Fibroblast of the aortic adventitia (primary cell): ENCODE measurements around the gene ODAD4. TPM values are rescaled to one million over a fixed set of nuclear protein-coding genes. Genes with fewer than 3 reads are reported as not detected.

Experiments used
- DNase-seq: peaks from one replicate; pipeline ENCODE4 v3.0.0-alpha.2; 2010; ENCODE audit warnings: low read depth
- H3K4me3 ChIP-seq: 2 replicates; pipeline ENCODE4 v1.5.1; 2011; ENCODE audit warnings: low read depth, mild to moderate bottlenecking, control low read depth, low read length, moderate library complexity
- total RNA-seq: library from RNA; depleted of rRNA; stranded (reverse); fragments of >200 nt; gene quantifications from 2 replicates; pipeline ENCODE4 v1.2.3, GENCODE V29; 2012; ENCODE audit warnings: low replicate concordance
- TF ChIP-seq, protein P1 (sequence below): IDR thresholded peaks from 2 replicates; pipeline ENCODE4 v1.5.1; 2011; ENCODE audit warnings: mild to moderate bottlenecking, low read length, control low read depth, inconsistent platforms; ENCODE audit not compliant: insufficient read depth

Gene ODAD4
- total RNA-seq, 1 donor = 1.2 TPM

- DNase-seq = peak; percentile 22
- peak overlapping the region; percentile 2 for H3K4me3 ChIP-seq
- TF ChIP-seq, protein P1, sequence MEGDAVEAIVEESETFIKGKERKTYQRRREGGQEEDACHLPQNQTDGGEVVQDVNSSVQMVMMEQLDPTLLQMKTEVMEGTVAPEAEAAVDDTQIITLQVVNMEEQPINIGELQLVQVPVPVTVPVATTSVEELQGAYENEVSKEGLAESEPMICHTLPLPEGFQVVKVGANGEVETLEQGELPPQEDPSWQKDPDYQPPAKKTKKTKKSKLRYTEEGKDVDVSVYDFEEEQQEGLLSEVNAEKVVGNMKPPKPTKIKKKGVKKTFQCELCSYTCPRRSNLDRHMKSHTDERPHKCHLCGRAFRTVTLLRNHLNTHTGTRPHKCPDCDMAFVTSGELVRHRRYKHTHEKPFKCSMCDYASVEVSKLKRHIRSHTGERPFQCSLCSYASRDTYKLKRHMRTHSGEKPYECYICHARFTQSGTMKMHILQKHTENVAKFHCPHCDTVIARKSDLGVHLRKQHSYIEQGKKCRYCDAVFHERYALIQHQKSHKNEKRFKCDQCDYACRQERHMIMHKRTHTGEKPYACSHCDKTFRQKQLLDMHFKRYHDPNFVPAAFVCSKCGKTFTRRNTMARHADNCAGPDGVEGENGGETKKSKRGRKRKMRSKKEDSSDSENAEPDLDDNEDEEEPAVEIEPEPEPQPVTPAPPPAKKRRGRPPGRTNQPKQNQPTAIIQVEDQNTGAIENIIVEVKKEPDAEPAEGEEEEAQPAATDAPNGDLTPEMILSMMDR = no peak
These were observed 16.6 kb upstream of the ODAD4 start for GRCh38 chr17:41913798-41914197.

DNA sequence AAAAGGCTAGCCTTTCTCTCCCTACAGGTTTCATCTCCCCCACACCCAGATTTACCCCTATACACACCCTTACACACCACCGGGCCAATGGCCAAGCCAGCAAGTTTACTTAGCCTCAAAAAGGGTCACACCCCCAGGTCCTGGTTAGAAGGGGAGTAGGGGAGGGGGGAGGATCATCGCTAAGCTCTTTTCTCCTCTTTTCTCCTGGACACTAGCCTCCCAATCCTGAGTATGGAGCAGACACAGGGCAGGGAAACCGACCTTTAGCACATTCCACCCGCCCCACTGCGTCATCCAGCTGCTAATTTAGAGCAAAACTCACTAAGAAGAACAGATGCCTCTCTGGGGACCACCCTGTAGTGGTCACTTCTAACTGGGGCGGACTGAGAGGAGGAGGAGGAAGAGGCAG is 16.1 kb upstream of the ODAD4 start:
- DNase-seq = peak; percentile 68
- H3K4me3 ChIP-seq = peak overlapping the region; percentile 2
- TF ChIP-seq, protein P1 = no peak

DNA sequence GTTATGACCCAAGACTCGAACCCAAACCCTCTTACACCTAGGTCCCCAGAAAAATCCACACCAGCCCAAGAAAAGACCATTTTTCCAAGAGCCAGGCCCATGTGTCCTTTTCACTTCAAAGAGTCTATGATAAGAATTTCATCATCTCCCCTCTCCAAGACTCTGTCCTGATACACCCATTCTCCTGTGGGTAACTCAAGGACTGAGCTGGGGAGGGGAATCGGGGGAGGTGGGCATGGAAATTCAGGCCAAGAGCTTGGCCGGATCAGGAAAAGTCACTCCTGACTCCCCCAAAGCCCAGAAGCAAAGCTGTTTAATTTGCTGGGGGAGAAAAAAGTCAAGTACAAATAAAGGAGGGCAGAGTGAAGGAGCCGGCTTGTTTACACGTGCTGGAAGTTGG is 15.4 kb upstream of the ODAD4 start:
- TF ChIP-seq, protein P1 = no peak
- peak overlapping the region; percentile 1 for H3K4me3 ChIP-seq

DNA sequence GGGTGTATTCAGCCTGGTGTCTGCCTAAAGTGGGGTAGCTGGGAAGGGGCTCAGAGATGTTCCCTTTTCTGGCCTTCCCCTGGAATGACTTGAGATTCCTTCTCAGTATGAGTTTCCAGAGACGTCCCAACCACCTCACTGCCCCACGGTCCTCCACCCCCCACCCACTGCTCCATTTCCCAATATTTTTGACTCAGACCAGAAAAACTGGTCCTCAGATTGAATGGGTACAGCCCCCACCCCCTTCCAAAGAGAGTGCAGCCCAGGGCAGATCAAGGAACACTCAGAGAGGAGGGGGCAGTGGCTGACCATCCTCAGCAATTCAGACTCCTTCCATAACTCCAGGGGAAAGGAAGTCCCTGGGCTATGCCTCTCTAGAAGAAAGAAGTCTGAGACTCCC is 14.9 kb upstream of the ODAD4 start:
- TF ChIP-seq, protein P1 = no peak
- no peak for DNase-seq
- H3K4me3 ChIP-seq = no peak overlapping the region

More for the DNA sequence above, 15.4 kb upstream of the ODAD4 start:
- no peak for DNase-seq

DNA sequence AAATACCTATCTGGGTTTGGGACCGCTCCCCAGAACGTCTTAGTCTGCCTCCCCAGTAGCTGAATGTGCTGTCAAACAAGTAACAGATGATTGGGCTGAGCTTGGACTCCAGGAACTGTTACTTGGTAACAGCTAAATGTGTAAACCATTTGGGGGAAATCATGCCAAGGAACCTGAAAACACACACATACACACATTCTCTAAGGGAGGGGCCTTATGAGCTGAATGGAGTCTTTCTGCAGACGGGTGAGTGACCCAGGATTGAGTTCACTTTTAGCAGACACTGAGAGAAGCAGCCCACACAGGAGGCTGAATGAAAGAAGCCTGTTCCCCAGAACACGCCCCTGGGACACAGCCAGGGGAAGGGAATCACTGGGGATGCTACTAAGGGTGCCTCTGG is 13.2 kb upstream of the ODAD4 start:
- peak overlapping the region; percentile 95 for H3K4me3 ChIP-seq
- TF ChIP-seq, protein P1 = no peak
- peak; percentile 77 for DNase-seq

DNA sequence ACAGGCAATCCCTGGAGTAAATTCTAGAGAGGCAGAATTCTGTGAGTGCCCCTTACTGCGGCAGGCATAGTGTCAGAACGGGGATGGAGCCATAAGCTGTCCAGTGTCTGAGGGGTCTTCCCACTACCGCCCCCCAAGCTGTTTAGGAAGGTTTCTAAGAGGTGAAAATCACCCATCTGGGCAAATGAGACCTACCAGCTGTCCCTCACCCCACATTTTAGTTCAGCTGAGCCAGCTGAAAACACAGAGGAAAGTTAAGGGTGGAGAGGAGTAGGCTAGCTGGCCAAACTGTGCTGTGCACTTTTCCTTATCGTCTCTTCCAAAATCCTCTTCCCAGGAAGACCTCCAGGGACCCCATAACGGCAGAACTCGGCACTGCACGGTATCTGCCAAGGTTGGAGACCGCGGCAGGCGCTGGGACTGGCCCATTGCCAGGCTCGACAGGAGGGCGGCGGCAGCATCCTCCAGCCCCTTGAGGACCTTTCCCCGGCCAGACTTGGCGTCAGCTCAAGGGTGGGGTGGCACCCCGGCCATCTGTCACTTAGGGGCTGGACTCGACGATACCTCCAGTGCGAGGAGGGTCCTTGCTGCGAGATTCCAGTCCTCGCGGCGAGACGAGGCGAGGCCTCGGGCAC is 12.6 kb upstream of the ODAD4 start:
- peak; percentile 40 for DNase-seq
- TF ChIP-seq, protein P1 = no peak
- peak overlapping the region; percentile 95 for H3K4me3 ChIP-seq
